Measurements from ENCODE around the gene TCAF1.

Gene TCAF1, protein sequence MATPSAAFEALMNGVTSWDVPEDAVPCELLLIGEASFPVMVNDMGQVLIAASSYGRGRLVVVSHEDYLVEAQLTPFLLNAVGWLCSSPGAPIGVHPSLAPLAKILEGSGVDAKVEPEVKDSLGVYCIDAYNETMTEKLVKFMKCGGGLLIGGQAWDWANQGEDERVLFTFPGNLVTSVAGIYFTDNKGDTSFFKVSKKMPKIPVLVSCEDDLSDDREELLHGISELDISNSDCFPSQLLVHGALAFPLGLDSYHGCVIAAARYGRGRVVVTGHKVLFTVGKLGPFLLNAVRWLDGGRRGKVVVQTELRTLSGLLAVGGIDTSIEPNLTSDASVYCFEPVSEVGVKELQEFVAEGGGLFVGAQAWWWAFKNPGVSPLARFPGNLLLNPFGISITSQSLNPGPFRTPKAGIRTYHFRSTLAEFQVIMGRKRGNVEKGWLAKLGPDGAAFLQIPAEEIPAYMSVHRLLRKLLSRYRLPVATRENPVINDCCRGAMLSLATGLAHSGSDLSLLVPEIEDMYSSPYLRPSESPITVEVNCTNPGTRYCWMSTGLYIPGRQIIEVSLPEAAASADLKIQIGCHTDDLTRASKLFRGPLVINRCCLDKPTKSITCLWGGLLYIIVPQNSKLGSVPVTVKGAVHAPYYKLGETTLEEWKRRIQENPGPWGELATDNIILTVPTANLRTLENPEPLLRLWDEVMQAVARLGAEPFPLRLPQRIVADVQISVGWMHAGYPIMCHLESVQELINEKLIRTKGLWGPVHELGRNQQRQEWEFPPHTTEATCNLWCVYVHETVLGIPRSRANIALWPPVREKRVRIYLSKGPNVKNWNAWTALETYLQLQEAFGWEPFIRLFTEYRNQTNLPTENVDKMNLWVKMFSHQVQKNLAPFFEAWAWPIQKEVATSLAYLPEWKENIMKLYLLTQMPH

DNA sequence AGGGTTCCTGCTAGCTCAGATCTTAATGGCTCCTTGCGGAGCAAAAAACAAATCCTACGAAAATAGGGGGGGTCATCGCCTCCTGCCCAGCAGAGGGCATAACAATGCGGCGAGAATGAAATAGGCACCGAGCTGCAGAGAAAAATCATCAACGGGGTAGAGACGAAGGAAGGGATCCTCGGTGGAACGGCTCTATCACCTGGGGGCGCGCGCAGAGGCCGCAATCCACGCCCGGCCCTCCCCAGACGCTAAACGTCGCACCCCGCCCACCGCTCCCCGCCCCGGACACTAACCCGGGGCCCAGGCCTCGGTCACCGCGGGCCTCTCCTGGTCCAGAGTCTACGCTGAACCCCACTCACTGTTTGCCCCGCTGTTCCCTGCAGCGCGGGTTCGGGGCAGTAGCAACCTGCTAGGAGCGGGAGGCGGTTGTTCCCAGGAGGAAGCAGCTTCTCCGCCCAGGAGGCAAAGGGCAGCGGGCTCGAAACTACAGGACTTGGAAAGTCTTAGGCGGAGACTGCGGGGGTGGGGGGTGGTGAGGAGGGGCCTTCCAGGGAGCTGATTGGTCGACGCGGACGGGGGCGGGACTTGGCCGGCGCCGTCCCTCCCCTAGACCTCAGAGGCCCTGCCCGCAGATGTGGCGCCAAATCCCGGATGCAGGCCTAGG is at the start of gene TCAF1:
Gene TCAF1 (minus strand): TSS at position 509 of the 664 bp plus-strand sequence. CDS start 25,568 bp downstream, outside the sequence.
- DNase-seq = peak; percentile 95

DNA sequence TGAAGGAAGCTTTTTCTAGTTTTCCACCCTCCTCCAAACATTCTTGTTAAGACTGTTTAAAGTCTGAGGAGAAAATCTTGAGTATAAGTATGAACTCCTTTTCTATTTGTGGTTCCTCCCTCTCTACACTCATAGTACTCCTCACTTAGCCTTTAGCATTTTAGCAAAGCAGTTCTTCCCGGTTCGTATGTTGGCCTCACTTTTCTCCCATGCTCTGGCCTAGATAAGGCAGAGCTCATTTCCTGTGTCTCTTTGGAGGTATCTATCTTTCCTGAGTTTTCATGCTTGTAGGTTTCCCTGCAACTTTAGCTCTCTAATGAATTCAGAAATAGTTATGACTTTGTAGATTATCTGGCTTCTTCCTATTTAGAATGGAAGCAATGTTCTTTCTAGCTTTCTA is 46.8 kb upstream of the TCAF1 start:
- DNase-seq = no peak

- DNase-seq = no peak
Measured at GRCh38 chr7:143947111-143947510, 45.1 kb upstream of the TCAF1 start.

DNA sequence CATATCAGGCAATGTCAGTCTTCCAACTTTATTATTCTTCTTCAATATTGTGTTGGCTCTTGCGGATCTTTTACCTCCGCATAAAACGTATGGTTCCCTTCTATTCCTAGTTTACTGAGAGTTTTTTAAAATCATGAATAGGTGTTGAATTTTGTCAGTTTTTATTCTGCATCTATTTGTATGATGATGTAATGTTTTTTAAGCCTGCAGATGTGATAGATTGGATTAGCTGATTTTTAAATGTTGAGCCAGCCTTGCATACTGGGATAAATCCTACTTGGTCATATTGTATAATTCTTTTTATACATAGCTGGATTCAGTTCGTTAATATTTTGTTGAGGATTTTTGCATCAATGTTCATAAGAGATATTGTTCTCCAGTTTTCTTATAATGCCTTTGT is 43.4 kb upstream of the TCAF1 start:
- no peak for DNase-seq

DNA sequence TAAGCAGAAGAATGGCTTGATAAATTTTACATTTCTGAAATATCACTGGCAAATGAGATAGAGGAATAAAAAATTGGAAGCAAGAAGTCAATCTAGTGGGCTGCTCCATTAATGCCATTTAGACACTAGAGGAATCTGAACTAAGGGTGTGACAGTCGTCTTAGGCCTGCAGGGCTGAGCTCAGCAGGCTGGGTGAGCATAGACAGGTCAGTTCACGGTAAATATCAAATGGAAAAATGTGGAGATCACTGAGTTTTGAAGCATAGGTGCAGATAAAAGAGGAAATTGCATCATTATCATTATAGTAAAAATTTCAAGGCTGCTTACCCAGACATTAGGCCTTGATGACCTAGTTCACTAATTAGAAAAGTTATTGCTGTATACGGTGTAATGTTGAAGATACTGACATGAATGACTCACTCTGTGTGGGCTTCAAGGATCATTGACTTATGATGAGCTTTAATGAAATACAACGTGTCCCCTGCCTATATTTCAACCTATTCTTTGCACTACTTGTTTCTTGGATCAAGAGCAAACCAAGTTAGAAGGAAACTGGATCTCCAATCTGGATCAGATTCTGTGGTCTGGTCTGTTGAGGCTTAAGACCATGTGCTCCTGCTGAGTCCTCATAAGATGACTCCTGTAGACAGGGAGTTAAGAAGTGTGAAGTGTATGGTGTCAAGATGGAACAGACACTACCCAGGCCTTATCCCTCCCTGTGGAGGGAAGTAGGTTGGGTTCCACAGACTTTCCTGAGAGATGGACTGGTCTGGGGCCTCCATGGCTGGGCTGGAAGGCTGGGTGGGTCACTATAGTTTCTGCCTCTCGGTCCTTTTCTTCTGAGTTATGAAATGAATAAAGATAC is 36.6 kb upstream of the TCAF1 start:
- DNase-seq = no peak

GRCh38 chr7:143936087-143937009 is 34.4 kb upstream of the TCAF1 start:
- peak; percentile 70 for DNase-seq

DNA sequence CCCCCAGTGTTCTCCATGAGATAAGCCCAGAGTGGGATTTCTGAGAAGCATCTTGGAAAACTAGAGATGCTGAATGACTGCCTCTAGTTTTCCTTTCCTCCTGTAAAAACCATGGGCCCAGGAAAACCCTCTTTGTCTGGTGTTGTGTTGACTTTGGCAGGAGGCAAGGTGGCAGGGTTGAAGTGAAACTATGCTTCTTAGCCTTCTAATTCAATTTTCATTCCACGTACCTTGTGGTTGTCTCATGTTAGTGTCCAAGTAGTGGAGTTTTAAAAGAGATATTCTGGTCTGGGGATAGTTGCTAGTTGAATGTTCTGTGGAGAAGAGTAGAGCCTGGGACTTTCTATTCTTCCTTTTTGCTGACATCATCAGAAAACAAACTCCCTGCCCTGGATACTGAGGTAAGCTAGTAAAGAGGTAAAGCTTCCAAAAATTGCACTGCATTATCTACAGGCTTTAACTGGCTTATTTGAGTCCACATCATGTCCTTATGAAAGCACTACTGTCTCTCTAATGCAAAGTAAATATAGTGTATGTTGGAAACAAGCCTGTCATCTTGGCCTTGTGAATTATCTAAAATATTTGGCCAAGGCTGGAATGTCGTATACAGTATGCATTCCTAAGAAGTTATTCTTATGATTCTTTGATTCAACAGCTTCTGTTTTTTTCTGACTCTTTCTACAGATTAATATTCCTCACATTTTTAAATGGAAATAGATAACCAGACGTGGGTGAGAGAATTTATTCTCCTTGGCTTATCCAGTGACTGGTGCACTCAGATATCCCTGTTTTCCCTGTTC is 32.8 kb upstream of the TCAF1 start, which contains the start of gene OR2F2:
Gene OR2F2 (plus strand): TSS at position 708 of the 800 bp plus-strand sequence. CDS start 0 bp downstream, at position 708.
- DNase-seq = peak; percentile 70

GRCh38 chr7:143931739-143932138 is 29.8 kb upstream of the TCAF1 start:
- no peak for DNase-seq

- no peak for DNase-seq
Measured at GRCh38 chr7:143929224-143929920, 27.4 kb upstream of the TCAF1 start.

DNA sequence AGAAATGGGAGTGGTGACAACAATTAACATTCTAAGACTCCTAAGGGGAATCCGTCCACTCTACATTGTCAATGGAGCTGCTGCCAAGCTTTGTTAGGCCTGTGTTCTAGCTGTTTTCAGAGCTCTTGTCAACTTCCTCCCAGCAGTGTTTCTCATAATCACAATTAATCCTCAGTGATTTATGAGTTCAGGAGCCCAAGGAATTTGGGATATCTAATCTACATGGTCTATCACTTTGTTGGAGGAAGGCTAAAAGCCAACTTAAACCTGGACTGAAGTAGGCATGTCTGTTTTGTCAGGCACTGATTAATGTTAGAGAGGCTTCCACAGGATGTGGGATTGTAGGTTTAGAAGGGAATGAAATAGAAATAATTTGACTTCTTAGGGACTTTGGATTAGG is 22.9 kb upstream of the TCAF1 start:
- no peak for DNase-seq

DNA sequence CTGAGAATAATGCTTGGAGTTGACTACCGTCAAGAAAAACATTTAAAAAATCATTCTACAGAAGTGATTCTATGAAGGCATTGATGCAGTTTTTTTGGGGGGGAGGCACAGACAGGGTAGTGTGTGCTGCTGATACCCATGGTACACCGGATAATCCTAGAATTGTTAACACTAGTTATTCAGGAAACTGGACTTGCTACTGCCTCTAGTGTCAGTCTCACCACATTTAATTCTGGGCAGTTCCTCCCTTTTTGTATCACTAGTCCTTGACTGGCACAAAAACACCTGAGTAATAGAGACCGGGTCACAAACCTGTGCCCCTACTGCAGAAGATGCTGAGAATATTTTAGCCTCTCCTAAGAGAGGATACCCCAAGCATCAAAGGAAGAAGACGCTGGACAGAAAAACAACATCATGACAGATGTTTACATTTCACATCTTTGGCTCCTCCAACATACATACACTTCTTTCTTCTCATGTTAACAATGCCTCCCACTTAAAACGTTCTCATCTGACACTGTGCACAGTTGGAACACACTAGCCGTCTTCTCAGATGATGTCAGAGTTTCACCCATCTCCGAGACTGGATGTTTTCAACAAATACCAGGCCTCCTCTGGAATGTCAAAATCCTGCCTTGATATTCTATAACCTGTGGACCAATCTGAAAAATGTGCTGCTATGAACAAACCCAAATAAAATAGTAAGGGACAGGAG is 13.1 kb upstream of the TCAF1 start:
- DNase-seq = no peak

GRCh38 chr7:143913945-143914615 is 12.1 kb upstream of the TCAF1 start:
- no peak for DNase-seq

GRCh38 chr7:143910473-143911248 is 8.7 kb upstream of the TCAF1 start:
- DNase-seq = no peak

DNA sequence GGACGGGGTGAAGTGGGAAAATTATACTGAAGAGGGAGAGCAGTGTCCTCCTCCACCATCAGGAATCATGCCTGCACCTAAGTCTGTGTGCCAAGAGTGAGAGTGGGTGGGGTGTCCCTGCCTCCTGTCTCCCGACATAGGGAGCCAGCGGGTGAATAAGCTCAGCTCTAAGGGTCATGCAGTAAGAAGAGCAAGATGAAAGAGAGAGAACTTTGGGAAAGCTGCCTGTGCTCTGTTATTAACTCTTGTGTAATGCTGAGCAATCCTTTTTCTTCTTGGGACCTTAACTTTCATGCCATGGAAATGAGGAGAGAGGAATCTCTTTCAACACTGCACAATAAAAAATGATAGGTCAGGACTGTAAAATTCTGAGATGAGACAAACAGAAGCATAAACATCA is 7.9 kb upstream of the TCAF1 start:
- peak; percentile 22 for DNase-seq

GRCh38 chr7:143908120-143908519 is 6.1 kb upstream of the TCAF1 start:
- no peak for DNase-seq

DNA sequence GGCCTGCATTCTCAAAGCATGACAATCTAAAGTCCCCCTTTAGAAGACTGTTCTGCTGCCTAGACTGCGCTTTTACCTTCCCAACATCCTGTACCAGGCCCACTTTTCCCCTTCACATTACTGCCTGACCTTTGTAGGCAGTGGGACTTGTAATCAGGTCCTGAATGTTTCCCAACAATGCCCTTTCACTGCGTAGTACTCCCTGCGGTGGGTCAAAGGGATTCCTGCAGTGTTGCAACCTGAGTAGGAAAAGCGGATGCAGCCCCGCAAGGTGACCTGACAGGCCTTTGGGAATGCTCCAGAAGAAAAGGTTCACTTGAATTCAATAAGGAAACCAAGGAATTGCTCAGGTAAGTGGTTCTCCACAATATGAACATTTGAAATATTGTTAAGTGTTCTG is 4.9 kb upstream of the TCAF1 start:
- no peak for DNase-seq

- DNase-seq = no peak
Measured at GRCh38 chr7:143906151-143906550, 4.2 kb upstream of the TCAF1 start.

Data from fibroblast of skin of right biceps (primary cell).